HG02852 (cell line): ENCODE data around the gene CSF1.

Source experiments
- ATAC-seq: cut with Tn5 transposase; IDR thresholded peaks from one replicate; pipeline ENCODE4 v1.9.1; 2021; ENCODE audit warnings: mild to moderate bottlenecking, moderate library complexity; ENCODE audit not compliant: unreplicated experiment

Gene CSF1

DNA sequence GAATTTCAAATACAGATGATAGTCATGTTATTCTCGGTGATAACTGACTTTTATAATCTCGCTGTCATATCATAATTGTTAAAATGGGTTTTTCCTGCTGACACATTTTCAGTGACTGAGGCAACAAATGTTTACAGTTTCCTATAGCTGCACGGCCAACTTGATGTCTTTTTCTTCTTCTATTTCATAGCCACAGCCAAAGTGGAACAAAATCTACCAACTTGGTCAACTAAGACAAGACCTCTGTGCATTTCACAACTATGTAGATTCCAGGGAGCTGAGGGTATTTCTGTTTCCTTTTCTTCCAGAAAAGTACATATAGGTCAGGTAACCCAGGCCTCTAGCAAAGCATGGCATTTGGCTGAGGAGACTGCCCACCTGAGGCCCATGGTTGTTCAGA, 63.5 kb downstream of the CSF1 start:
- ATAC-seq: no peak

DNA sequence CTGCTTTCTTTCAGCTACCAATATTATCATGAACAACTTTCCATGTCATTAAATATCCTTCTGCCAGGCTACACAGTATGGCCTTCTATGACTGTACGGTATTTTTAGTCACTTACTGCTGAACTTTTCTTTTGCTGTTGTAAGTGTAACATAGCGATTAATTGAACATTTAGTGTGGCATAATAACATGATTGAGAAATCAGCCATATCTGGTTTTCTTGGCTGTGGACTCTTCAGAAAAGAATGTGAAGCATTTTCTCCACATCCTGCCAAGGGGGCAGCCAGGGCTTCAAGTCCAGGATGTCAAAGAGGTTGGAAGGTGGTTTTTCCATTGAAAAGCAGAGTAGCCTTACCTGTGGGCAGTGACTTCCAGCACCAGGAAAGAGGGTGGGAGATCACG, 65.1 kb downstream of the CSF1 start:
- ATAC-seq: no peak

DNA sequence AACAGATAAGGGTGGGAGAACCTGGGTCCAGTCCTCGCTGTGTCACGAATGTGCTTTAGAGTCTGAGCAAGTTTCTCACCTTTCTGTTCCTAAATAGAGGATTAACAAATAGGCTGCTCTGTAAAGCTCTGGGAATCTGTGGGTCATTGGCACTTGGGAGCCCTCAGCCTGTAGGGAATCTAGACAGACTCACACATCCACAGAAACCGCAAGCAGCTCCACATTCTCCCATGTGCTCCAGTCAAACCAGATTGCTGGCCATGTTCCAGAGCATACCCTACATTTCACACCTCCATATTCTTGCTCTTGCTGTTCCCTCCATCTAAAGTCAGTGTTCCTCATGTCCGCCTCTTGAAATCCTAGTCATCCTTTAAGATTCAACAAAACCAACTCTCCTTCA, 66.1 kb downstream of the CSF1 start:
- ATAC-seq: no peak

DNA sequence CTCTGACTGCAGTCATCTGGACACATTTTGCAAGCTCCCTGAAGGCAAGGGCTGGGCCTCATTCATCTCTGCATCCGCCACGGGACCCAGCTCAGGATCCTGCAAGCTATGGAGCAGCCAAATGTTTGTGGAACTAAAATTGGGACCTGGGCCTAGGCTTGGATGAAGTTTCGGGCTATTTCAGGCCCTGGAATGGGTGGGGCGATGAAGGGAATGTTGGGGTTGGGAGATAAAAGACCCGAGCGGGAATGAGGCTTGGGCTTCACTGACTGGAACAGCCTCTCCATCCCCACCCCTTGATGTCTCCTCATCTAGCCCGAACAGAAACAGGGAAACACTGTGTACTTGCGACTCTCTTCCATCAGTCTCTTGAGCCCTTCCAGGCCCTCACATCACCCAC, 66.6 kb downstream of the CSF1 start:
- ATAC-seq: no peak

DNA sequence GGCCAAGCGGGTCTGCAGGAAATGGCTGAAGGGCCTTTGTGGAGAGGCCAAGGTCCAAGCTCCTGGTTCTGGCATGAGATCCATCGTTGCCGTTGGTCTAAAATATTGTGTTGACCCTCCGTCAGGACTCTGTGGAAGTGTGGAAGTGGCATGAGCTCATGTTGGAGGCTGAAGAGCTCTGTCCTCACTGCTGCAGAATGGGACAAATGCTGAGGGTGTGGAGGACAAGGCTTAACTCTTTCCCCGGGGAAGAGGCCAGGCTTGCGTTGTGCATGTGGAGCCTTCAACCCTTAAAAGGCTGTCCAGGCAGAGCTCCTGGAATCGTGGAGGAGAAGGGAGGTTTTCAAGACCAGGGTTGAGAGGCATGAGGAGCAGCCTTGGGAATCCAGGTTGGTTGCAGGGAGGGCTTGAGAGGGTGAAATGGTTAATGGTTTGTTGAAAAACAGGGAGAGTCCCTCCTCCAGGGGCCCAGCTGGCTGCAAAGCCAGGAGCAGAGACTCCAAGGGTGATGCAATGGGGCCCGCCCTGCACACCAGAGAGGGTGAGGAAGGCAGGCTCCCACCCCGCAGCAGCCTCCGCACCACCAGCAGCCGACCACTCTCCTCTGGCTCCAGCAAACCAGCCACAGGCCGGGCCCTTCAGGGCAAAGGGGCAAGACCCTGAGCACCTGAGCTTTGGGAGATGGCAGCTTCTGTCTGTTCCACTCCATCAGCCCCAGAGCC, 67.2 kb downstream of the CSF1 start:
- ATAC-seq: no peak

DNA sequence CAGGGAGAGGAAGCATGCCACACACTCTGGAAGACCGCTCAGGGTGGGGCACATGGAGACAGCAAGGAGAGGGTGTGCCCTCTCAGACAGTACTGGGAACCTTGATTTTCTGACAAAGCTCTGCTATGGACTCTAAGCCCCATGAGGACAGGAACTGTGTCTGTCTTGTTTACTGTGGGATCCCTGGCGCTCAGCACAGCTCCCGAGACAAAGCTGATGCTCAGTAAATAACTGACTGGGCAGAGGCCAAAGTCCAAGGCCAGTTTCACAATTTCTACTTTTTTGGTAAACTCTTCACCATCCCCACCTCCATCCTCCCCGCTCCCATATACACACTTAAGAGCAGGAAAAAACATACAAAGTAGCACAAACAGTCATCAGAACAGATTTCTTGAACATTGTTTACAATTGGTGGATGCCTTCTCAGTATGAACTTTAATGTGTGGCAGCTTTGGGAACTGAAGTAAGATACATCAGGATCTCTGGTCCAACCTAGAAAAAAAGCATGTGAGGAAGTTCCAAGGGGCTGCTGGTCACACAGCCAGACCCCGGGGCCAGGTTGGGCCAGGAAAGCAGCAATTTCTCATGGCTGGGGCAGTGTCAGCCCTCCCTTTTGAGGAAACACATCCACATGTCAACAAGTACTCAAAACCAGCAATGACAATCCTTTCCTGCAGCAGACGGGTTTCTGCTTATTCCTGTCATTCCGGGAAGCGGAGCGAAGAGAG, 68.3 kb downstream of the CSF1 start:
- no peak for ATAC-seq

DNA sequence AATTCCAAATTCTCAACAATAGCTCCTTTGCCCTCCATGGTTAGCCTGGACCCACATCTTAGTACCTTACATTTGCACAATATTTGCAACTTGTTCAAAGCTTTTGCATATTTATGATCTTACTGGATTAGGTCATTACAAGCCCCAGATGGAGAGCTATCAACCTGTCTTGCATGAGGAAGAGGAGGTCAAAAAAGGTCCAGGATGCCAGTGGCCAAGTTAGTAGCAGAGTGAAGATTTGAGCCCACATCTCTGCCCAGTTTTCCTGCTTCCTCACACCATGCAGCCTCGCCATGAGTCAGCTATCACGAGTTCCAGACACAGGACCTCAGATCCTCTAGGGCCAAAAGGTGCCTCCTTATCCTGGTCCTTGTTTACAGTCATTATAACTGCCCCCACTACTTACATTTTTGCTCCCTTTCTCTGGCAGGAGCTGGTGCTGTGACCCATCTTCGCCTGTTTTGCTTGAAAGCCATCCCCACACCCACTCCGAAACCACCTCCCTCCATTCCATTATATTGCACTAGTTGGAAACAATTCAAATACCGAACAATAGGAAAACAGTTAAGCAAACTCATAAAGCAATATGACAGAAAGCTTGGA, 68.9 kb downstream of the CSF1 start:
- no peak for ATAC-seq
